Lower lobe of right lung (tissue), 2 donors: ENCODE results near the gene VIPR1. TPM values are rescaled to one million over a fixed set of nuclear protein-coding genes. Genes with fewer than 3 reads are reported as not detected.

ENCODE experiments used
- ATAC-seq, 2 donors: fragments of 200-7000 bp; cut with Tn5 transposase; one replicate each; pipeline ENCODE4 v1.9.1; 2020 to 2022; ENCODE audit warnings: mild to moderate bottlenecking in 2 of 2, moderate library complexity in 2 of 2
- DNase-seq: peaks from one replicate; pipeline ENCODE4 v3.0.0-alpha.2; 2020
- H3K27ac ChIP-seq: fragments of 200-600 bp; one replicate; pipeline ENCODE4 v1.8.0; 2022
- H3K27me3 ChIP-seq: fragments of 200-600 bp; one replicate; pipeline ENCODE4 v1.8.0; 2022; ENCODE audit warnings: low read depth
- H3K36me3 ChIP-seq: fragments of 200-600 bp; one replicate; pipeline ENCODE4 v1.8.0; 2022; ENCODE audit warnings: mild to moderate bottlenecking
- H3K4me1 ChIP-seq: fragments of 200-600 bp; one replicate; pipeline ENCODE4 v1.8.0; 2022
- H3K4me3 ChIP-seq: fragments of 200-600 bp; one replicate; pipeline ENCODE4 v1.8.0; 2022; ENCODE audit warnings: mild to moderate bottlenecking
- H3K9me3 ChIP-seq: fragments of 200-600 bp; one replicate; pipeline ENCODE4 v1.8.0; 2022
- CTCF ChIP-seq: fragments of 200-600 bp; IDR thresholded peaks from one replicate; pipeline ENCODE4 v1.8.0; 2022; ENCODE audit warnings: antibody characterized with exemption, mild to moderate bottlenecking
- intact Hi-C: fragments of 100-400 bp; cut with DNase I; formaldehyde crosslinking; loops from one replicate; pipeline ENCODE4 v1.11.0; 2022
- total RNA-seq: library from RNA; stranded (reverse); fragmentation: NEBNext Ultra II Directional; extraction: Animal tissue kit (Norgen Biotek cat#: 25700); gene quantifications from one replicate; pipeline ENCODE4 v1.2.1, GENCODE V29; 2021
- donor health status: DM: no; HTN: yes; CAD: no; lungs with severe emphysema.

VIPR1 gene
- total RNA-seq, 1 donor from 2014 or later: 212 TPM

GRCh38 chr3:42478830-42479229 lies 23.6 kb upstream of the VIPR1 start:
- no peaks in the 10 kb centered on the region for H3K36me3 ChIP-seq
- intact Hi-C loops: no loop called here
- no peak overlapping the region for H3K4me3 ChIP-seq
- peaks cover 20% of the 10 kb centered on the region for H3K4me1 ChIP-seq
- ATAC-seq: no peak
- H3K27ac ChIP-seq: no peak overlapping the region
- no peak for TF ChIP-seq CTCF
- H3K9me3 ChIP-seq: peaks cover 5% of the 10 kb centered on the region
- DNase-seq: no peak
- peaks cover 3% of the 10 kb centered on the region for H3K27me3 ChIP-seq

GRCh38 chr3:42486814-42487565 lies 15.5 kb upstream of the VIPR1 start:
- no peak overlapping the region for H3K27ac ChIP-seq
- H3K4me1 ChIP-seq: peaks cover 12% of the 10 kb centered on the region
- no peaks in the 10 kb centered on the region for H3K27me3 ChIP-seq
- peaks cover under 1% of the 10 kb centered on the region for H3K9me3 ChIP-seq
- H3K36me3 ChIP-seq: no peaks in the 10 kb centered on the region
- intact Hi-C loops: no loop called here
- no peak for DNase-seq
- no peak for ATAC-seq
- H3K4me3 ChIP-seq: no peak overlapping the region
- TF ChIP-seq CTCF: no peak

GRCh38 chr3:42488687-42489086 lies 13.8 kb upstream of the VIPR1 start:
- no peaks in the 10 kb centered on the region for H3K36me3 ChIP-seq
- ATAC-seq: no peak
- no peak overlapping the region for H3K4me3 ChIP-seq
- H3K4me1 ChIP-seq: peaks cover 12% of the 10 kb centered on the region
- intact Hi-C loops: no loop called here
- no peaks in the 10 kb centered on the region for H3K9me3 ChIP-seq
- no peak for DNase-seq
- no peak for TF ChIP-seq CTCF
- H3K27ac ChIP-seq: no peak overlapping the region
- no peaks in the 10 kb centered on the region for H3K27me3 ChIP-seq

- Histone ChIP-seq H3K4me3 (no peak overlapping the region), H3K4me1 (peaks cover 12% of the 10 kb centered on the region), H3K9me3 (no peaks in the 10 kb centered on the region), H3K27ac (peak overlapping the region; percentile 51), H3K27me3 (no peaks in the 10 kb centered on the region), H3K36me3 (no peaks in the 10 kb centered on the region)
- no peak for DNase-seq
- intact Hi-C loops: no loop called here
- no peak for TF ChIP-seq CTCF
- ATAC-seq: peak in 1 of 2 donors; percentile 13
Measured at GRCh38 chr3:42489116-42489936, 13.1 kb upstream of the VIPR1 start.

- ATAC-seq (no peak), DNase-seq (no peak)
- no peaks in the 10 kb centered on the region for H3K9me3 ChIP-seq
- H3K4me3 ChIP-seq: no peak overlapping the region
- H3K36me3 ChIP-seq: no peaks in the 10 kb centered on the region
- peaks cover 12% of the 10 kb centered on the region for H3K4me1 ChIP-seq
- peak overlapping the region; percentile 51 for H3K27ac ChIP-seq
- H3K27me3 ChIP-seq: no peaks in the 10 kb centered on the region
- TF ChIP-seq CTCF: no peak
- intact Hi-C loops: no loop called here
Measured at GRCh38 chr3:42489937-42490227, 12.6 kb upstream of the VIPR1 start.
